Measurements from ENCODE around the gene HLA-A. TPM values are rescaled to one million over a fixed set of nuclear protein-coding genes. Genes with fewer than 3 reads are reported as not detected.

HLA-A gene
- total RNA-seq, 1 donor, result 325 TPM

GRCh38 chr6:29941916-29942274 is 437 bp upstream of the HLA-A start:
- TF ChIP-seq, protein P1, sequence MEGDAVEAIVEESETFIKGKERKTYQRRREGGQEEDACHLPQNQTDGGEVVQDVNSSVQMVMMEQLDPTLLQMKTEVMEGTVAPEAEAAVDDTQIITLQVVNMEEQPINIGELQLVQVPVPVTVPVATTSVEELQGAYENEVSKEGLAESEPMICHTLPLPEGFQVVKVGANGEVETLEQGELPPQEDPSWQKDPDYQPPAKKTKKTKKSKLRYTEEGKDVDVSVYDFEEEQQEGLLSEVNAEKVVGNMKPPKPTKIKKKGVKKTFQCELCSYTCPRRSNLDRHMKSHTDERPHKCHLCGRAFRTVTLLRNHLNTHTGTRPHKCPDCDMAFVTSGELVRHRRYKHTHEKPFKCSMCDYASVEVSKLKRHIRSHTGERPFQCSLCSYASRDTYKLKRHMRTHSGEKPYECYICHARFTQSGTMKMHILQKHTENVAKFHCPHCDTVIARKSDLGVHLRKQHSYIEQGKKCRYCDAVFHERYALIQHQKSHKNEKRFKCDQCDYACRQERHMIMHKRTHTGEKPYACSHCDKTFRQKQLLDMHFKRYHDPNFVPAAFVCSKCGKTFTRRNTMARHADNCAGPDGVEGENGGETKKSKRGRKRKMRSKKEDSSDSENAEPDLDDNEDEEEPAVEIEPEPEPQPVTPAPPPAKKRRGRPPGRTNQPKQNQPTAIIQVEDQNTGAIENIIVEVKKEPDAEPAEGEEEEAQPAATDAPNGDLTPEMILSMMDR (IDR thresholded peaks at IDR 0.05; ENCODE audit: insufficient read depth, low read depth, low read length), result no peak
- peak overlapping the region; percentile 78 for H3K4me3 ChIP-seq (ENCODE audit: low read depth, low read length)
- no peak for DNase-seq (ENCODE audit: low read depth)

DNA sequence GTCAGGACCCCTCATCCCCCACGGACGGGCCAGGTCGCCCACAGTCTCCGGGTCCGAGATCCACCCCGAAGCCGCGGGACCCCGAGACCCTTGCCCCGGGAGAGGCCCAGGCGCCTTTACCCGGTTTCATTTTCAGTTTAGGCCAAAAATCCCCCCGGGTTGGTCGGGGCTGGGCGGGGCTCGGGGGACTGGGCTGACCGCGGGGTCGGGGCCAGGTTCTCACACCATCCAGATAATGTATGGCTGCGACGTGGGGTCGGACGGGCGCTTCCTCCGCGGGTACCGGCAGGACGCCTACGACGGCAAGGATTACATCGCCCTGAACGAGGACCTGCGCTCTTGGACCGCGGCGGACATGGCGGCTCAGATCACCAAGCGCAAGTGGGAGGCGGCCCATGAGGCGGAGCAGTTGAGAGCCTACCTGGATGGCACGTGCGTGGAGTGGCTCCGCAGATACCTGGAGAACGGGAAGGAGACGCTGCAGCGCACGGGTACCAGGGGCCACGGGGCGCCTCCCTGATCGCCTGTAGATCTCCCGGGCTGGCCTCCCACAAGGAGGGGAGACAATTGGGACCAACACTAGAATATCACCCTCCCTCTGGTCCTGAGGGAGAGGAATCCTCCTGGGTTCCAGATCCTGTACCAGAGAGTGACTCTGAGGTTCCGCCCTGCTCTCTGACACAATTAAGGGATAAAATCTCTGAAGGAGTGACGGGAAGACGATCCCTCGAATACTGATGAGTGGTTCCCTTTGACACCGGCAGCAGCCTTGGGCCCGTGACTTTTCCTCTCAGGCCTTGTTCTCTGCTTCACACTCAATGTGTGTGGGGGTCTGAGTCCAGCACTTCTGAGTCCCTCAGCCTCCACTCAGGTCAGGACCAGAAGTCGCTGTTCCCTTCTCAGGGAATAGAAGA is 978 bp downstream of the HLA-A start:
- DNase-seq (ENCODE audit: low read depth), result peak; percentile 23
- TF ChIP-seq, protein P1 (IDR thresholded peaks at IDR 0.05; ENCODE audit: insufficient read depth, low read depth, low read length), result no peak
- peak overlapping the region; percentile 78 for H3K4me3 ChIP-seq (ENCODE audit: low read depth, low read length)

GRCh38 chr6:29945281-29945820 is 3.0 kb downstream of the HLA-A start:
- no peak for DNase-seq (ENCODE audit: low read depth)
- no peak overlapping the region for H3K4me3 ChIP-seq (ENCODE audit: low read depth, low read length)
- TF ChIP-seq, protein P1 (IDR thresholded peaks at IDR 0.05; ENCODE audit: insufficient read depth, low read depth, low read length), result no peak

DNA sequence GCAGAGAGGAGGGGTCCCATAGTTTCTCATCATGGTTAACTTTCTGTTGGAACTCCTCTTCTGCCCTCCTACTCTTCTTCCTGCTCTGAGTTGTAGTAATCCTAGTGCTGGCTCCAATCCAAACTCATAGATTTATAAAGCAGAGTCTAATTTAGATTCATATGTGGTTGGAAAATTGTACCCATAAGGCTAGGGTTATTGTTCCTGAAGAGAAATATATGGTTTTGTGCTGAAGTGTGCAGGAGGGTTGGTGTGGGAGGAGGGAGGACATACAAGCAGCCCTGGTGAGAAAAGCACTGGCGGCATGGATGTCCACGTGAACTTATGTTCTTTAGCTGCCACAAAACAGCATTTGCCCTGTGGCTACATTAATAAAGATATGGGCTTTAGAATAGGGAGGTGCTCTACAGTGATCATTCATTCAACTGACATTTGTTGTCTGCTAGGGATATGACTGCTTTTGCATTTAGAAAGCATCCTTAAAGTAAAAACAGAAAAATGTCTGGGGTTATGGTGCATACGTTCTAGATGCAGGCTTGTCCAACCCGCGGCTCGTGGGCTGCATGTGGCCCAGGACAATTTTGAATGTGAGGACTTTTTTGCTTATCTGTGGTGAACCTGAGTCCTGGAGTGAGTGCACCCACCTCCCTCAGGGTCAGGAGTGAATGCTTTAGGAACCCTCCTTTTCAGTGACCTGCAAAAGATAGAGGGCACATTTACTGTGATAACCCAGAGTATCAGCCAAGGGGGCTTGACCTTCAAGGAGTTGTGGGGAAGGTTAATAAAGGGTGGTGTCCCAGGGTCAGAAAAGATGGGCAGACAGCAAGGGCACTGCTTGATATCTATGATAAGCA is 4.1 kb downstream of the HLA-A start:
- TF ChIP-seq, protein P1 (IDR thresholded peaks at IDR 0.05; ENCODE audit: insufficient read depth, low read depth, low read length), result no peak
- no peak for DNase-seq (ENCODE audit: low read depth)
- no peak overlapping the region for H3K4me3 ChIP-seq (ENCODE audit: low read depth, low read length)

GRCh38 chr6:29947077-29947980 is 5.0 kb downstream of the HLA-A start:
- no peak for DNase-seq (ENCODE audit: low read depth)
- TF ChIP-seq, protein P1 (IDR thresholded peaks at IDR 0.05; ENCODE audit: insufficient read depth, low read depth, low read length), result no peak
- no peak overlapping the region for H3K4me3 ChIP-seq (ENCODE audit: low read depth, low read length)

DNA sequence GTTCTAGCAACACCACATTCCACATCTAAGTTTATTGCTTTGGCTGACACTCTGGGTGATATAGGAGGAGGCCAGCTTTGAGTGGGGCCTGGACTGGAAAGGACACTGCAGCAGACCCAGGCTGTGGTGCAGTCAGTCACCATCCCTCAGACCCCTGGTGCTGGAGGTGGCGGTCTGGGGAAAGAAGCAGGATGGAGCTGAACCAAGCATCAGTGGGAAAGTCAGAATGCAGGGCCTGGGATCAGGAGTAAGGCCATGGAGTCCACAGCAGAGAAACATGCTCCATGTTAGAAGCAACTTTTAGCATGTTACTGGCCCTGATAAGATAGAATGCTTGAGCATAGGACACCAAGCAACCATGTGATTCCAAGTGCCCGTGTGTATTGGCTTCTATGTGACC is 5.9 kb downstream of the HLA-A start:
- TF ChIP-seq, protein P1 (IDR thresholded peaks at IDR 0.05; ENCODE audit: insufficient read depth, low read depth, low read length), result no peak
- no peak overlapping the region for H3K4me3 ChIP-seq (ENCODE audit: low read depth, low read length)
- DNase-seq (ENCODE audit: low read depth), result no peak

All from fibroblast of villous mesenchyme (primary cell).